ENCODE results near the gene MACF1. TPM values are rescaled to one million over a fixed set of nuclear protein-coding genes. Genes with fewer than 3 reads are reported as not detected.

The MACF1 gene
- total and polyA plus RNA-seq, 4 donors: 284 to 366 (median 329) TPM

- DNase-seq (ENCODE audit: low read depth in 4 of 6, low spot score in 6 of 6): no peak
- 50% methylated on average over 2 of the region's 2 CpGs for WGBS (ENCODE audit: insufficient coverage)
- H3K27me3 ChIP-seq (ENCODE audit: control insufficient read depth, insufficient read depth, low read length): no peaks in the 10 kb centered on the region
- no peaks in the 10 kb centered on the region for H3K4me1 ChIP-seq (ENCODE audit: control insufficient read depth, insufficient read depth, low read length)
- no peaks in the 10 kb centered on the region for H3K36me3 ChIP-seq (ENCODE audit: control insufficient read depth, insufficient read depth, low read length)
- no peak overlapping the region for H3K27ac ChIP-seq (ENCODE audit: low read depth, low read length)
- H3K4me3 ChIP-seq (ENCODE audit: low read depth, low read length): no peak overlapping the region
- H3K9me3 ChIP-seq (ENCODE audit: control insufficient read depth, insufficient read depth, low read length): no peaks in the 10 kb centered on the region
These were observed 39.4 kb upstream of the MACF1 start for GRCh38 chr1:39165049-39165448.

- no peaks in the 10 kb centered on the region for H3K27me3 ChIP-seq (ENCODE audit: control insufficient read depth, insufficient read depth, low read length)
- DNase-seq (ENCODE audit: low read depth in 4 of 6, low spot score in 6 of 6): no peak
- no peak overlapping the region for H3K27ac ChIP-seq (ENCODE audit: low read depth, low read length)
- no peaks in the 10 kb centered on the region for H3K9me3 ChIP-seq (ENCODE audit: control insufficient read depth, insufficient read depth, low read length)
- H3K4me1 ChIP-seq (ENCODE audit: control insufficient read depth, insufficient read depth, low read length): no peaks in the 10 kb centered on the region
- no CpG with 5 or more reads among the region's 1 CpG for WGBS (ENCODE audit: insufficient coverage)
- no peak overlapping the region for H3K4me3 ChIP-seq (ENCODE audit: low read depth, low read length)
- no peaks in the 10 kb centered on the region for H3K36me3 ChIP-seq (ENCODE audit: control insufficient read depth, insufficient read depth, low read length)
These were observed 39.0 kb upstream of the MACF1 start for GRCh38 chr1:39165488-39165887.

- no peaks in the 10 kb centered on the region for H3K27me3 ChIP-seq (ENCODE audit: control insufficient read depth, insufficient read depth, low read length)
- H3K27ac ChIP-seq (ENCODE audit: low read depth, low read length): no peak overlapping the region
- DNase-seq (ENCODE audit: low read depth in 4 of 6, low spot score in 6 of 6): no peak
- no peaks in the 10 kb centered on the region for H3K36me3 ChIP-seq (ENCODE audit: control insufficient read depth, insufficient read depth, low read length)
- WGBS (ENCODE audit: insufficient coverage): 100% methylated on average over 1 of the region's 5 CpGs
- H3K4me3 ChIP-seq (ENCODE audit: low read depth, low read length): no peak overlapping the region
- no peaks in the 10 kb centered on the region for H3K9me3 ChIP-seq (ENCODE audit: control insufficient read depth, insufficient read depth, low read length)
- H3K4me1 ChIP-seq (ENCODE audit: control insufficient read depth, insufficient read depth, low read length): peaks cover 5% of the 10 kb centered on the region
These were observed 36.8 kb upstream of the MACF1 start for GRCh38 chr1:39167632-39168209.

GRCh38 chr1:39168301-39169080, 36.0 kb upstream of the MACF1 start:
- WGBS (ENCODE audit: insufficient coverage): 85% methylated on average over 6 of the region's 9 CpGs
- Histone ChIP-seq H3K4me3 (ENCODE audit: low read depth, low read length) (no peak overlapping the region), H3K27me3 (ENCODE audit: control insufficient read depth, insufficient read depth, low read length) (no peaks in the 10 kb centered on the region), H3K4me1 (ENCODE audit: control insufficient read depth, insufficient read depth, low read length) (peaks cover 9% of the 10 kb centered on the region), H3K36me3 (ENCODE audit: control insufficient read depth, insufficient read depth, low read length) (no peaks in the 10 kb centered on the region), H3K9me3 (ENCODE audit: control insufficient read depth, insufficient read depth, low read length) (no peaks in the 10 kb centered on the region), H3K27ac (ENCODE audit: low read depth, low read length) (no peak overlapping the region)
- no peak for DNase-seq (ENCODE audit: low read depth in 4 of 6, low spot score in 6 of 6)

- DNase-seq (ENCODE audit: low read depth in 4 of 6, low spot score in 6 of 6): peak in 2 of 6 donors; percentile 64 to 70
- Histone ChIP-seq H3K27ac (ENCODE audit: low read depth, low read length) (peak overlapping the region; percentile 71), H3K4me3 (ENCODE audit: low read depth, low read length) (no peak overlapping the region), H3K4me1 (ENCODE audit: control insufficient read depth, insufficient read depth, low read length) (peaks cover 12% of the 10 kb centered on the region), H3K27me3 (ENCODE audit: control insufficient read depth, insufficient read depth, low read length) (no peaks in the 10 kb centered on the region), H3K9me3 (ENCODE audit: control insufficient read depth, insufficient read depth, low read length) (no peaks in the 10 kb centered on the region), H3K36me3 (ENCODE audit: control insufficient read depth, insufficient read depth, low read length) (no peaks in the 10 kb centered on the region)
- no CpG with 5 or more reads among the region's 9 CpGs for WGBS (ENCODE audit: insufficient coverage)
These were observed 33.5 kb upstream of the MACF1 start for GRCh38 chr1:39170731-39171667.

GRCh38 chr1:39173119-39173994, 31.1 kb upstream of the MACF1 start:
- Histone ChIP-seq H3K9me3 (ENCODE audit: control insufficient read depth, insufficient read depth, low read length) (no peaks in the 10 kb centered on the region), H3K36me3 (ENCODE audit: control insufficient read depth, insufficient read depth, low read length) (no peaks in the 10 kb centered on the region), H3K27me3 (ENCODE audit: control insufficient read depth, insufficient read depth, low read length) (no peaks in the 10 kb centered on the region), H3K4me3 (ENCODE audit: low read depth, low read length) (no peak overlapping the region), H3K27ac (ENCODE audit: low read depth, low read length) (peak overlapping the region; percentile 41), H3K4me1 (ENCODE audit: control insufficient read depth, insufficient read depth, low read length) (peaks cover 12% of the 10 kb centered on the region)
- peak in 1 of 6 donors; percentile 55 for DNase-seq (ENCODE audit: low read depth in 4 of 6, low spot score in 6 of 6)
- 100% methylated on average over 4 of the region's 9 CpGs for WGBS (ENCODE audit: insufficient coverage)

- Histone ChIP-seq H3K4me1 (ENCODE audit: control insufficient read depth, insufficient read depth, low read length) (peaks cover 15% of the 10 kb centered on the region), H3K36me3 (ENCODE audit: control insufficient read depth, insufficient read depth, low read length) (no peaks in the 10 kb centered on the region), H3K27ac (ENCODE audit: low read depth, low read length) (peak overlapping the region; percentile 41), H3K27me3 (ENCODE audit: control insufficient read depth, insufficient read depth, low read length) (no peaks in the 10 kb centered on the region), H3K4me3 (ENCODE audit: low read depth, low read length) (no peak overlapping the region), H3K9me3 (ENCODE audit: control insufficient read depth, insufficient read depth, low read length) (no peaks in the 10 kb centered on the region)
- DNase-seq (ENCODE audit: low read depth in 4 of 6, low spot score in 6 of 6): no peak
- 37% methylated on average over 2 of the region's 2 CpGs for whole genome bisulfite sequencing (ENCODE audit: insufficient coverage)
These were observed 30.5 kb upstream of the MACF1 start for GRCh38 chr1:39173995-39174380.

GRCh38 chr1:39174390-39175081, 30.0 kb upstream of the MACF1 start:
- Histone ChIP-seq H3K36me3 (ENCODE audit: control insufficient read depth, insufficient read depth, low read length) (no peaks in the 10 kb centered on the region), H3K27me3 (ENCODE audit: control insufficient read depth, insufficient read depth, low read length) (no peaks in the 10 kb centered on the region), H3K9me3 (ENCODE audit: control insufficient read depth, insufficient read depth, low read length) (no peaks in the 10 kb centered on the region), H3K4me1 (ENCODE audit: control insufficient read depth, insufficient read depth, low read length) (peaks cover 15% of the 10 kb centered on the region), H3K4me3 (ENCODE audit: low read depth, low read length) (no peak overlapping the region), H3K27ac (ENCODE audit: low read depth, low read length) (peak overlapping the region; percentile 41)
- DNase-seq (ENCODE audit: low read depth in 4 of 6, low spot score in 6 of 6): no peak
- 67% methylated on average over 3 of the region's 5 CpGs for whole genome bisulfite sequencing (ENCODE audit: insufficient coverage)
